WI38 (cell line): ENCODE results near the gene C13orf42.
A peak's percentile ranks its signal among the peaks of the same experiment; 100 is the strongest.

Source experiments
- H3K4me3 ChIP-seq: 2 replicates; pipeline ENCODE4 v1.5.1; 2011; ENCODE audit warnings: low read depth, mild to moderate bottlenecking, control low read depth, low read length
- TF ChIP-seq, protein P1 (sequence below): IDR thresholded peaks from 2 replicates; pipeline ENCODE4 v1.5.1; 2012; ENCODE audit warnings: low read depth, mild to moderate bottlenecking, control low read depth, low read length

Gene C13orf42

DNA sequence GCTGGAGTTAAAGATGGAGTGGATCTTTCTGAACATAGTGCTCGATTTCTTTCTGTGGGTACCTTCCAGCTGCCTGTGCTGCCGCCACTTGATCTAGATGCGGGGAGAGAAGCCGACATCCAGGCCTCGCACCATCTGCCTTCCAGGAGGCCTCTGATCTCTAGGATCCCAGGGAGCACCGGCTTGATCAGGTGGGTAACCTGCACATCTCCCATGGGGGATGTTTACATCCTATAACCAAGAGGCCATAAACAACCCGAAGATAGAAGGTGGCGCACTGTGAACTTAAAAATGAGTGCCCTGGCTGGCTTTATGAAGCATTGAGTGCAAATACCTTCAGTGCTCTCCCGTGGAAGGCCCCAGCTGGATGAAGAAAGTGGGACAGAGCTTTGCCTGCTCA, at the start of gene C13orf42:
Gene C13orf42 (minus strand): TSS at position 101 of the 400 bp plus-strand sequence. CDS start 65 bp downstream, at position 36.
- TF ChIP-seq, protein P1, sequence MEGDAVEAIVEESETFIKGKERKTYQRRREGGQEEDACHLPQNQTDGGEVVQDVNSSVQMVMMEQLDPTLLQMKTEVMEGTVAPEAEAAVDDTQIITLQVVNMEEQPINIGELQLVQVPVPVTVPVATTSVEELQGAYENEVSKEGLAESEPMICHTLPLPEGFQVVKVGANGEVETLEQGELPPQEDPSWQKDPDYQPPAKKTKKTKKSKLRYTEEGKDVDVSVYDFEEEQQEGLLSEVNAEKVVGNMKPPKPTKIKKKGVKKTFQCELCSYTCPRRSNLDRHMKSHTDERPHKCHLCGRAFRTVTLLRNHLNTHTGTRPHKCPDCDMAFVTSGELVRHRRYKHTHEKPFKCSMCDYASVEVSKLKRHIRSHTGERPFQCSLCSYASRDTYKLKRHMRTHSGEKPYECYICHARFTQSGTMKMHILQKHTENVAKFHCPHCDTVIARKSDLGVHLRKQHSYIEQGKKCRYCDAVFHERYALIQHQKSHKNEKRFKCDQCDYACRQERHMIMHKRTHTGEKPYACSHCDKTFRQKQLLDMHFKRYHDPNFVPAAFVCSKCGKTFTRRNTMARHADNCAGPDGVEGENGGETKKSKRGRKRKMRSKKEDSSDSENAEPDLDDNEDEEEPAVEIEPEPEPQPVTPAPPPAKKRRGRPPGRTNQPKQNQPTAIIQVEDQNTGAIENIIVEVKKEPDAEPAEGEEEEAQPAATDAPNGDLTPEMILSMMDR: no peak
- H3K4me3 ChIP-seq: no peak within 1 kb of the TSS

- TF ChIP-seq, protein P1: no peak
- no peak overlapping the region for H3K4me3 ChIP-seq
These were observed 47.9 kb upstream of the C13orf42 start for GRCh38 chr13:51158880-51159518.

GRCh38 chr13:51158365-51158764, 47.3 kb upstream of the C13orf42 start:
- TF ChIP-seq, protein P1: no peak
- H3K4me3 ChIP-seq: no peak overlapping the region

GRCh38 chr13:51156648-51157047, 45.6 kb upstream of the C13orf42 start:
- TF ChIP-seq, protein P1: no peak
- H3K4me3 ChIP-seq: no peak overlapping the region

DNA sequence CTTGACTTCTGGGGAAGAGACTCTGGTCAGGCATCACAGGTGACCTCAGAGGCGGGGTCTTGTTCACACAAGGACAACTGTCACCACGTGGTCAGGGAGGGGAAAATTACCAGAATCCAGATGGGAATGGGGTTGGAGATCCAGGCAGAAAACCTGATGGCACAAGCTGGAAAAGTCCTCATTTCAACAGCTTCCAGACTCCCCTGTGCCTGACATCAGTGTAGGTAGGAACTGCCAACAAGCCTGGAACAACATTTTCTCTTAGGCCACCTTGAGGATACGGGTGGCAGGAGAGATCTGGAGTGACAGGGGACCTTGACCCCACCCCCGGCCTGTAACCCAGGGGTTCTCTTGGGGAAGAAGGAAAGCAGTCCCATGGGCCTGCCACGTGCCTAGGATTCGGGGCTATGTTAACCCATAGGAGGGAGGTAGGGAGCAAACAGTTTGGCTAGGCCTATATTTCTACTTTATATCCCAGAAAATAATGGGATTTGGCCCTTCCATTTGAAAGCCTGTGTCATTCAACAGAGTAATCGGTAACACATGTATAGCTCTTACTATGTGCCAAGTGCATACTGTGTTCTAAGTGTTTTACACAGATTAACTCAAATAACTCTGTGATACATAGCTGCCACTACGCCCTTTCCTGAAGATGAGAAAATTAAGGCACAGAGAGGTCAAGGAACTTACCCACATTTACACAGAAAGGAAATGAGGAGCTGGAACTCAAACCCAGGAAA, 44.9 kb upstream of the C13orf42 start:
- H3K4me3 ChIP-seq: no peak overlapping the region
- TF ChIP-seq, protein P1: no peak

DNA sequence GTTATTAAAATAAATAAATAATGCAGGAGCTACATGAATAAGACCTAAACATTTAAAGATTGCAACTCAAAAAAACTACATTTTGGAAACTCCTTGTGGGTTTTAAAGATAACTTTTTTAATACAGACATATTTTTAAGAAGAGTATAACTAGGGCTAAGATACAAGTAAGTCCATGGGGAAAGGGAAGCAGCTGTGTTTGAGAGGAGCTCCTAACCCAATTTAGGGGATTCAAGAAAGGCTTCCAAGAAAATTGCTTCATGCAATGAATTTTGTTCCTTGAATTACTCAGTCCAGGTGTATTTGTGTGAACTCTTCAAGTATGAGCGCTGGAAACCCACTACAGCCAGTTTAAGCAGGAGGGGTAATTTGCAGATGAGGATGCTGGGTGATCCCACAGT, 44.1 kb upstream of the C13orf42 start:
- no peak overlapping the region for H3K4me3 ChIP-seq
- TF ChIP-seq, protein P1: no peak

GRCh38 chr13:51154029-51154555, 43.0 kb upstream of the C13orf42 start:
- TF ChIP-seq, protein P1: no peak

More at GRCh38 chr13:51154029-51154555, 43.0 kb upstream of the C13orf42 start:
- peak overlapping the region; percentile 35 for H3K4me3 ChIP-seq
